GM12878 (cell line): Measurements from ENCODE around the gene C1QTNF12.

Source experiments
- EZH2 ChIP-seq: IDR thresholded peaks from 2 replicates; pipeline ENCODE4 v1.6.1; 2012; ENCODE audit warnings: low read depth, mild to moderate bottlenecking, control low read depth, inconsistent platforms, low read length, borderline replicate concordance; ENCODE audit not compliant: control insufficient read depth
- POLR2AphosphoS2 ChIP-seq: IDR thresholded peaks from 2 replicates; pipeline ENCODE4 v1.6.1; 2011; ENCODE audit warnings: low read depth, mild to moderate bottlenecking, low read length, improper control_type of control experiment, moderate library complexity
- SIN3A ChIP-seq: IDR thresholded peaks from 2 replicates; pipeline ENCODE4 v1.6.1; 2012; ENCODE audit warnings: low read depth, low read length, improper control_type of control experiment
- TF ChIP-seq, protein P1 (sequence below): IDR thresholded peaks from 2 replicates; pipeline ENCODE4 v1.6.1; 2012; ENCODE audit warnings: mild to moderate bottlenecking, low read depth, low read length
- TF ChIP-seq, protein P2 (sequence below), 3 experiments: IDR thresholded peaks in 2 of 3; conservative IDR thresholded peaks in 1 of 3; 2 replicates each; pipeline ENCODE4 v1.5.1; 2011; ENCODE audit warnings: low read depth in 3 of 3, low read length in 3 of 3, mild to moderate bottlenecking in 3 of 3, control low read depth in 2 of 3, moderate library complexity in 2 of 3, inconsistent platforms in 1 of 3, mixed read lengths in 1 of 3; ENCODE audit not compliant: control insufficient read depth in 2 of 3, insufficient read depth in 1 of 3; ENCODE audit errors: extremely low read depth in 1 of 3

DNA sequence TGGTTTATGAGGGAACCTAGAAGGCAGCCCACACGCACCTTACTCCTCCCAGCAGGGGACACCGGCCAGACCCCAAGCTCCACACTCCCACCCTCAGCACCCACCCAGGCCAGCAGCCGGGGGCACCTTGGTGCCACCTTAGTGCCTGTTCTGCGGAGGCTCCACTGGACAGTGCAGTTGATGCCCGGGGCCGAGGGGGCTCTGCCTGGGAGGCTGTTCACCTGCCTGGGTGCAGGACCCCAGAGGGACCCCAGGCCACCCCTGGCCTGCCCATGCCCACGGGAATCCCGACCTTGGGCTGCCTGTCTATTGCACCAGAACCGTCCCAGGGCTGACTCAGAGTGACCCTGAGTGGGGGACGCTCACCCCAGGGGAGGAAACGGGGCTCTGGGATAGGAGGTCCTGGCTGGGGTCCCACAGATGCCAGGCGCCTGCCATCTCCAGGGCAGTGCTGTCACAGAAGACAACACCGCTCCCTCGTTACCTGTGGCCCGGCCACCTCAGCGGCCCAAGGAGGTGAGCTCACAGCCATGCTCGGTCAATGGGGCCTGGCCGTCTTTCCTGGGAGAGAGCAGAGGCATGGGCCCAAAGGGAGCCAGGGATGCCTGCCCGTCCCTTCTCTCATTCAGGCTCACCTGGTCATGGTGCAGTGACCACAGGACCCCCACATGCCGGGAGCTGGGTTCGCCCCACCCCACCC, 34.4 kb upstream of the C1QTNF12 start:
- TF ChIP-seq, protein P1, sequence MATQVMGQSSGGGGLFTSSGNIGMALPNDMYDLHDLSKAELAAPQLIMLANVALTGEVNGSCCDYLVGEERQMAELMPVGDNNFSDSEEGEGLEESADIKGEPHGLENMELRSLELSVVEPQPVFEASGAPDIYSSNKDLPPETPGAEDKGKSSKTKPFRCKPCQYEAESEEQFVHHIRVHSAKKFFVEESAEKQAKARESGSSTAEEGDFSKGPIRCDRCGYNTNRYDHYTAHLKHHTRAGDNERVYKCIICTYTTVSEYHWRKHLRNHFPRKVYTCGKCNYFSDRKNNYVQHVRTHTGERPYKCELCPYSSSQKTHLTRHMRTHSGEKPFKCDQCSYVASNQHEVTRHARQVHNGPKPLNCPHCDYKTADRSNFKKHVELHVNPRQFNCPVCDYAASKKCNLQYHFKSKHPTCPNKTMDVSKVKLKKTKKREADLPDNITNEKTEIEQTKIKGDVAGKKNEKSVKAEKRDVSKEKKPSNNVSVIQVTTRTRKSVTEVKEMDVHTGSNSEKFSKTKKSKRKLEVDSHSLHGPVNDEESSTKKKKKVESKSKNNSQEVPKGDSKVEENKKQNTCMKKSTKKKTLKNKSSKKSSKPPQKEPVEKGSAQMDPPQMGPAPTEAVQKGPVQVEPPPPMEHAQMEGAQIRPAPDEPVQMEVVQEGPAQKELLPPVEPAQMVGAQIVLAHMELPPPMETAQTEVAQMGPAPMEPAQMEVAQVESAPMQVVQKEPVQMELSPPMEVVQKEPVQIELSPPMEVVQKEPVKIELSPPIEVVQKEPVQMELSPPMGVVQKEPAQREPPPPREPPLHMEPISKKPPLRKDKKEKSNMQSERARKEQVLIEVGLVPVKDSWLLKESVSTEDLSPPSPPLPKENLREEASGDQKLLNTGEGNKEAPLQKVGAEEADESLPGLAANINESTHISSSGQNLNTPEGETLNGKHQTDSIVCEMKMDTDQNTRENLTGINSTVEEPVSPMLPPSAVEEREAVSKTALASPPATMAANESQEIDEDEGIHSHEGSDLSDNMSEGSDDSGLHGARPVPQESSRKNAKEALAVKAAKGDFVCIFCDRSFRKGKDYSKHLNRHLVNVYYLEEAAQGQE = no peak
- no peak for TF ChIP-seq POLR2AphosphoS2
- TF ChIP-seq, protein P2, sequence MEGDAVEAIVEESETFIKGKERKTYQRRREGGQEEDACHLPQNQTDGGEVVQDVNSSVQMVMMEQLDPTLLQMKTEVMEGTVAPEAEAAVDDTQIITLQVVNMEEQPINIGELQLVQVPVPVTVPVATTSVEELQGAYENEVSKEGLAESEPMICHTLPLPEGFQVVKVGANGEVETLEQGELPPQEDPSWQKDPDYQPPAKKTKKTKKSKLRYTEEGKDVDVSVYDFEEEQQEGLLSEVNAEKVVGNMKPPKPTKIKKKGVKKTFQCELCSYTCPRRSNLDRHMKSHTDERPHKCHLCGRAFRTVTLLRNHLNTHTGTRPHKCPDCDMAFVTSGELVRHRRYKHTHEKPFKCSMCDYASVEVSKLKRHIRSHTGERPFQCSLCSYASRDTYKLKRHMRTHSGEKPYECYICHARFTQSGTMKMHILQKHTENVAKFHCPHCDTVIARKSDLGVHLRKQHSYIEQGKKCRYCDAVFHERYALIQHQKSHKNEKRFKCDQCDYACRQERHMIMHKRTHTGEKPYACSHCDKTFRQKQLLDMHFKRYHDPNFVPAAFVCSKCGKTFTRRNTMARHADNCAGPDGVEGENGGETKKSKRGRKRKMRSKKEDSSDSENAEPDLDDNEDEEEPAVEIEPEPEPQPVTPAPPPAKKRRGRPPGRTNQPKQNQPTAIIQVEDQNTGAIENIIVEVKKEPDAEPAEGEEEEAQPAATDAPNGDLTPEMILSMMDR (IDR thresholded peaks at IDR 0.05 in 2 of 3, conservative IDR thresholded peaks at IDR 0.05 in 1 of 3; ENCODE audit: control insufficient read depth in 2 of 3, extremely low read depth in 1 of 3, insufficient read depth in 1 of 3, low read depth in 3 of 3, low read length in 3 of 3) = no peak
- no peak for TF ChIP-seq EZH2
- TF ChIP-seq SIN3A = no peak
